Activated effector memory CD4-positive, alpha-beta T cell treated with anti-CD3 and anti-CD28 coated beads, Interleukin-2, amount 50 U/mL, for 16 hours (primary cell): ENCODE results near the gene PDCD4.

Experiments
- DNase-seq: peaks from one replicate; pipeline ENCODE4 v3.0.0-alpha.2; 2020

The PDCD4 gene

GRCh38 chr10:110919971-110920881 is 48.5 kb downstream of the PDCD4 start:
- peak; percentile 68 for DNase-seq

DNA sequence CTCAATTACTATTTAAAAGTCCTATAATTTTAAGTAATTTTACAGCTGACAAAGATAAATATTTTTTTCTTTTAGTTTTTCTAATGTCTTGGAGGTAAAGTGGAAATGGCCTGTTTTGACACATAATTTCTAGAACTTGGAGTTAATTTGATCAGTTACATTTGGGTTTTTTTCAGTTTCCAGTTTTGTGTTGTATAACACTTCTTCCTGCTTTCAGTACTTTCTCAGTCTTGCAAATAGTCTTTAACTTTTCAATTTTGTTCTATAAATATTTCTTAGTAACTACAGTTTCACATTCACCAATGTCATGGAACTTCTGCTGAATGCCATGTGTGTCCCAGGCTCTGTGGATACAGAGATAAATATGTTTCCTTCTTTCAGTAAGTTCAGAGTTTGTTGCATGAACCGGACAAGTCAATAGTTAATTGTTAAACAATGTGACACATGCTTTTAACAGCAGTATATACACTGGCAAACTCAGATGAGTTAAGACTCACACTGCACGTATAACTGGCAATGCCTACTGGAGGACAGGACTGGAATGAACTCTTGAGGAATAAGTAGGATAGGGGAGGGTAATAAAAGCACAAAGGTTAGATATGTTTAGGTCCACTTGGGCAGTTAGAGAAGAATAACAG is 52.2 kb downstream of the PDCD4 start:
- DNase-seq, result no peak

GRCh38 chr10:110927461-110927860 is 55.7 kb downstream of the PDCD4 start:
- no peak for DNase-seq

- no peak for DNase-seq
These were observed 60.1 kb downstream of the PDCD4 start for GRCh38 chr10:110931769-110932381.

- DNase-seq, result no peak
These were observed 60.9 kb downstream of the PDCD4 start for GRCh38 chr10:110932505-110933180.

GRCh38 chr10:110936757-110937156 is 65.0 kb downstream of the PDCD4 start:
- DNase-seq, result no peak

GRCh38 chr10:110939419-110939818 is 67.7 kb downstream of the PDCD4 start:
- no peak for DNase-seq

DNA sequence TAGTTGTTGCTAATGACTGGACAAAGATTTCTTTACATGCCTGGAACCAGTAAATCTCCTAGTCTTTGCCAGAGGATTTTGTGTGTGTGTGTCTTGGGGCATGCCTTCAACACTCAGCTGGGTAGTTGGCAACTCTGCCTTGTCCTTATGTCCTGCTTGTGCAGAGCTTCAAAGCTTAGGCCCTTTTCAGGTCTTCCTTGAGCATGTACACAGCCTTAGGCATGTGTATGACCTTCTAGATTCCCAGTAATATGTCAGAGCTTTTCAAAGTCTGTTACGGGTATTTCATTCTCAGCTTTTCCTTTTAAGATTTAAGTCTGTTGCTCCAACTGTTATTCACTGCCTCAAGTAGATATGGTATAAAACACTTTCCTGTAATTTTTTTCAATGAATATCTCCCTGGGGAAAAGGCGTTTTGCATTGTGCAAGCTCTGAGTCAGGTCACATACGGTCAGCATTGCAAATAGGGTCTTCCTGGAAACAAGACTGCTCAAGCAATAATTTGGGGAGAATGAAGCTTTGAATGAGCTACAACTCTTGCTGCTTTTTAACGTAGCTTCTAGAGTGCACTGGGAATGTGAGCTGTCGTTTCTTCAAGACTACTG is 73.2 kb downstream of the PDCD4 start:
- DNase-seq, result no peak

GRCh38 chr10:110946496-110946895 is 74.8 kb downstream of the PDCD4 start:
- DNase-seq, result no peak

- no peak for DNase-seq
These were observed 75.4 kb downstream of the PDCD4 start for GRCh38 chr10:110947061-110947595.
